ENCODE data around the gene VILL. TPM values are rescaled to one million over a fixed set of nuclear protein-coding genes. Genes with fewer than 3 reads are reported as not detected.
"Not testable (repeated sequence)": the region's sequence is repeated elsewhere in the genome, so short reads cannot be mapped to it uniquely, and the experiment has no call there.

VILL gene
- total RNA-seq, 1 experiment from 2014 or later: 1.2 TPM

DNA sequence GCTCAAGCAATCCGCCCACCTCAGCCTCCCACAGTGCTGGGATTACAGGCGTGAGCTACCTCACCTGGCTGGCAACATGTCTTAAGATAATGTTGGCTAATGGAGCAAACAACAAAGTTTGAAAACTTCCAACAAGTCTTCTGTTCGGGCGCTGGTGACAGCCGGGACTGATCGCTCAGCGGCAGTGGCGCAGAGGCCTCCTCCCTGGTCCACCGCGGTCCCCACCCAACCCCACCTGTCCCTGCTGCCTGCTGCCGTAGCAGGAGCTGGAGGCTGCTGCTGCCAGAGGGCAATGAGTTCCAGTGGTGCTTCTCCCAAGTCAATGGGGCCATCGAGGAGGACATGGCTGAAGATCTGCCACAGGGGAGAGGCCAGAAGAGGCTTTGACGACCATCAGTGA lies 60.5 kb downstream of the VILL start:
- Histone ChIP-seq H3K9ac (ENCODE audit: low read length) (no peak overlapping the region), H3K4me3 (replicated peaks in 1 of 2; ENCODE audit: low read depth in 1 of 2, low read length in 2 of 2) (no peak overlapping the region), H2AFZ (ENCODE audit: low read depth, low read length, poor library complexity, severe bottlenecking) (no peak overlapping the region), H3K9me2 (ENCODE audit: insufficient read depth) (no peaks in the 10 kb centered on the region), H3K9me3 (ENCODE audit: control insufficient read depth in 1 of 2, insufficient read depth in 1 of 2, low read depth in 1 of 2, low read length in 2 of 2) (no peaks in the 10 kb centered on the region), H3K4me1 (ENCODE audit: control insufficient read depth in 1 of 2, insufficient read depth in 2 of 2, low read length in 2 of 2) (no peaks in the 10 kb centered on the region), H3K79me2 (ENCODE audit: insufficient read depth, low read length) (no peaks in the 10 kb centered on the region), H3K36me3 (ENCODE audit: control insufficient read depth in 1 of 2, insufficient read depth in 2 of 2, low read length in 2 of 2) (no peaks in the 10 kb centered on the region), H3K27ac (ENCODE audit: low read depth, low read length) (no peak overlapping the region), H3K4me2 (ENCODE audit: low read length) (no peak overlapping the region), H3K27me3 (ENCODE audit: insufficient read depth, low read length) (no peaks in the 10 kb centered on the region), H4K20me1 (ENCODE audit: insufficient read depth) (no peaks in the 10 kb centered on the region)
- POLR2A ChIA-PET: no interaction called here
- BruUV-seq (replicated peaks): no TSS peak
- DNase-seq (ENCODE audit: low read depth, low spot score) (no peak), ATAC-seq (no peak)
- TF ChIP-seq SRF (IDR thresholded peaks at IDR 0.05; ENCODE audit: low read depth) (no peak), POLR2A (IDR thresholded peaks at IDR 0.05; ENCODE audit: borderline replicate concordance, extremely low read depth, insufficient read depth, insufficient read length) (no peak), YY1 (IDR thresholded peaks at IDR 0.05; ENCODE audit: extremely low read depth, insufficient replicate concordance, low read depth, low read length) (no peak), FOSL1 (IDR thresholded peaks at IDR 0.05; ENCODE audit: low read depth) (no peak), ATF3 (IDR thresholded peaks at IDR 0.05) (no peak), EZH2 (IDR thresholded peaks at IDR 0.05) (no peak), RAD21 (IDR thresholded peaks at IDR 0.05; ENCODE audit: low read depth) (no peak), JUND (IDR thresholded peaks at IDR 0.05) (no peak), TCF7L2 (IDR thresholded peaks at IDR 0.05; ENCODE audit: borderline replicate concordance, extremely low read depth, insufficient read depth, insufficient read length) (no peak), CEBPB (IDR thresholded peaks at IDR 0.05; ENCODE audit: low read depth) (no peak), SIN3A (IDR thresholded peaks at IDR 0.05; ENCODE audit: low read depth) (no peak), EZH2phosphoT487 (IDR thresholded peaks at IDR 0.05; ENCODE audit: borderline replicate concordance) (no peak), POLR2AphosphoS5 (IDR thresholded peaks at IDR 0.05; ENCODE audit: low read depth, low read length) (no peak), CBX3 (IDR thresholded peaks at IDR 0.05; ENCODE audit: low read depth) (no peak), SP1 (IDR thresholded peaks at IDR 0.05; ENCODE audit: low read depth) (no peak)
- TF ChIP-seq, protein P1, sequence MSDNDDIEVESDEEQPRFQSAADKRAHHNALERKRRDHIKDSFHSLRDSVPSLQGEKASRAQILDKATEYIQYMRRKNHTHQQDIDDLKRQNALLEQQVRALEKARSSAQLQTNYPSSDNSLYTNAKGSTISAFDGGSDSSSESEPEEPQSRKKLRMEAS (IDR thresholded peaks at IDR 0.05): no peak
- CTCF ChIA-PET: no interaction called here
- intact Hi-C loops (cut with micrococcal nuclease): no loop called here
- RAD21 ChIA-PET (ENCODE audit: low non-redundant PET in 1 of 2, low total read pairs in 2 of 2, uncharacterized antibody in 2 of 2, unreplicated experiment in 2 of 2): no interaction called here

- H3K9ac ChIP-seq (ENCODE audit: low read length); H2AFZ ChIP-seq (ENCODE audit: low read depth, low read length, poor library complexity, severe bottlenecking); H3K27ac ChIP-seq (ENCODE audit: low read depth, low read length); H3K4me3 ChIP-seq (replicated peaks in 1 of 2; ENCODE audit: low read depth in 1 of 2, low read length in 2 of 2); H3K9me3 ChIP-seq (ENCODE audit: control insufficient read depth in 1 of 2, insufficient read depth in 1 of 2, low read depth in 1 of 2, low read length in 2 of 2); H3K36me3 ChIP-seq (ENCODE audit: control insufficient read depth in 1 of 2, insufficient read depth in 2 of 2, low read length in 2 of 2); H3K4me2 ChIP-seq (ENCODE audit: low read length); BruUV-seq (replicated peaks); DNase-seq (ENCODE audit: low read depth, low spot score); intact Hi-C loops (cut with micrococcal nuclease); H3K27me3 ChIP-seq (ENCODE audit: insufficient read depth, low read length); H3K79me2 ChIP-seq (ENCODE audit: insufficient read depth, low read length); CTCF ChIA-PET; POLR2A ChIA-PET; ATAC-seq; RAD21 ChIA-PET (ENCODE audit: low non-redundant PET in 1 of 2, low total read pairs in 2 of 2, uncharacterized antibody in 2 of 2, unreplicated experiment in 2 of 2); H3K4me1 ChIP-seq (ENCODE audit: control insufficient read depth in 1 of 2, insufficient read depth in 2 of 2, low read length in 2 of 2); H4K20me1 ChIP-seq (ENCODE audit: insufficient read depth); H3K9me2 ChIP-seq (ENCODE audit: insufficient read depth): not testable (repeated sequence)
Observed at GRCh38 chr3:38053286-38053685, 62.7 kb downstream of the VILL start.

DNA sequence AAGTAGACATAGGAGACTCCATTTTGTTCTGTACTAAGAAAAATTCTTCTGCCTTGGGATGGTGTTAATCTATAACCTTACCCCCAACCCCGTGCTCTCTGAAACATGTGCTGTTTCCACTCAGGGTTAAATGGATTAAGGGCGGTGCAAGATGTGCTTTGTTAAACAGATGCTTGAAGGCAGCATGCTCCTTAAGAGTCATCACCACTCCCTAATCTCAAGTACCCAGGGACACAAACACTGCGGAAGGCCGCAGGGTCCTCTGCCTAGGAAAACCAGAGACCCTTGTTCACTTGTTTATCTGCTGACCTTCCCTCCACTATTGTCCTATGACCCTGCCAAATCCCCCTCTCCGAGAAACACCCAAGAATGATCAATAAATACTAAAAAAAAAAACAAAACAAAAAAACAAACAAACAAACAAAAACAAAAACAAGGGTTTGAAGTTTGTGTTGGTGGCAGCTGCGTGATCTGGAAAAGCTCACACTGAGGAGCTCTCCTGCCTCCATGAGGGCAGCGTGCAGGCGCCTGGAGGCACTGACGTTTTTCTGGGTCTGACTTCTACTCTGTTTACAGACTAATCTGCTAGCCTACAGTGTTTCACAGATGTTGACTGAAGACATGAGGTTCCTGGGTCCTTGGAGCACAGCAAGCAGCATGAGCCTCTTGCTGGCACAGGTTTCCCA lies 63.4 kb downstream of the VILL start:
- H3K36me3 ChIP-seq (ENCODE audit: control insufficient read depth in 1 of 2, insufficient read depth in 2 of 2, low read length in 2 of 2); H3K4me1 ChIP-seq (ENCODE audit: control insufficient read depth in 1 of 2, insufficient read depth in 2 of 2, low read length in 2 of 2); POLR2A ChIA-PET; CTCF ChIA-PET; H3K9me2 ChIP-seq (ENCODE audit: insufficient read depth); DNase-seq (ENCODE audit: low read depth, low spot score); H3K9me3 ChIP-seq (ENCODE audit: control insufficient read depth in 1 of 2, insufficient read depth in 1 of 2, low read depth in 1 of 2, low read length in 2 of 2); RAD21 ChIA-PET (ENCODE audit: low non-redundant PET in 1 of 2, low total read pairs in 2 of 2, uncharacterized antibody in 2 of 2, unreplicated experiment in 2 of 2); H3K9ac ChIP-seq (ENCODE audit: low read length); H3K4me2 ChIP-seq (ENCODE audit: low read length); H2AFZ ChIP-seq (ENCODE audit: low read depth, low read length, poor library complexity, severe bottlenecking); H3K79me2 ChIP-seq (ENCODE audit: insufficient read depth, low read length); H3K4me3 ChIP-seq (replicated peaks in 1 of 2; ENCODE audit: low read depth in 1 of 2, low read length in 2 of 2); H3K27ac ChIP-seq (ENCODE audit: low read depth, low read length); ATAC-seq; H4K20me1 ChIP-seq (ENCODE audit: insufficient read depth); BruUV-seq (replicated peaks); intact Hi-C loops (cut with micrococcal nuclease); H3K27me3 ChIP-seq (ENCODE audit: insufficient read depth, low read length): not testable (repeated sequence)
